Measurements from ENCODE around the gene DHCR7.

The DHCR7 gene

GRCh38 chr11:71488681-71489270 is 40.6 kb upstream of the DHCR7 start:
- no peak overlapping the region for H3K9ac ChIP-seq (ENCODE audit: low read depth in 1 of 2, low read length in 2 of 2)
- H3K9me3 ChIP-seq (ENCODE audit: control insufficient read depth in 2 of 2, low read length in 2 of 2): no peaks in the 10 kb centered on the region
- no peak overlapping the region for H3K4me3 ChIP-seq (ENCODE audit: low read length in 2 of 2)
- no peaks in the 10 kb centered on the region for H3K27me3 ChIP-seq (ENCODE audit: control insufficient read depth in 2 of 2, insufficient read depth in 2 of 2, low read length in 2 of 2)
- peaks cover 66 to 78% of the 10 kb centered on the region in 2 donors for H3K36me3 ChIP-seq (ENCODE audit: control insufficient read depth in 2 of 2, insufficient read depth in 2 of 2, low read length in 2 of 2)
- no peak overlapping the region for H3K27ac ChIP-seq (ENCODE audit: low read depth in 2 of 2, low read length in 2 of 2)
- H3K4me1 ChIP-seq (ENCODE audit: control insufficient read depth in 2 of 2, insufficient read depth in 2 of 2, low read length in 2 of 2): no peaks in the 10 kb centered on the region

GRCh38 chr11:71486320-71486719 is 38.1 kb upstream of the DHCR7 start:
- no peaks in the 10 kb centered on the region for H3K9me3 ChIP-seq (ENCODE audit: control insufficient read depth in 2 of 2, low read length in 2 of 2)
- H3K27ac ChIP-seq (ENCODE audit: low read depth in 2 of 2, low read length in 2 of 2): no peak overlapping the region
- no peaks in the 10 kb centered on the region for H3K27me3 ChIP-seq (ENCODE audit: control insufficient read depth in 2 of 2, insufficient read depth in 2 of 2, low read length in 2 of 2)
- no peak overlapping the region for H3K4me3 ChIP-seq (ENCODE audit: low read length in 2 of 2)
- H3K4me1 ChIP-seq (ENCODE audit: control insufficient read depth in 2 of 2, insufficient read depth in 2 of 2, low read length in 2 of 2): no peaks in the 10 kb centered on the region
- H3K9ac ChIP-seq (ENCODE audit: low read depth in 1 of 2, low read length in 2 of 2): no peak overlapping the region
- peaks cover 71 to 84% of the 10 kb centered on the region in 2 donors for H3K36me3 ChIP-seq (ENCODE audit: control insufficient read depth in 2 of 2, insufficient read depth in 2 of 2, low read length in 2 of 2)

GRCh38 chr11:71485466-71485865 is 37.3 kb upstream of the DHCR7 start:
- no peaks in the 10 kb centered on the region for H3K9me3 ChIP-seq (ENCODE audit: control insufficient read depth in 2 of 2, low read length in 2 of 2)
- H3K36me3 ChIP-seq (ENCODE audit: control insufficient read depth in 2 of 2, insufficient read depth in 2 of 2, low read length in 2 of 2): peaks cover 72 to 87% of the 10 kb centered on the region in 2 donors
- H3K27ac ChIP-seq (ENCODE audit: low read depth in 2 of 2, low read length in 2 of 2): no peak overlapping the region

GRCh38 chr11:71485063-71485399 is 36.8 kb upstream of the DHCR7 start:
- no peak overlapping the region for H3K27ac ChIP-seq (ENCODE audit: low read depth in 2 of 2, low read length in 2 of 2)
- no peaks in the 10 kb centered on the region for H3K27me3 ChIP-seq (ENCODE audit: control insufficient read depth in 2 of 2, insufficient read depth in 2 of 2, low read length in 2 of 2)
- peaks cover 73 to 86% of the 10 kb centered on the region in 2 donors for H3K36me3 ChIP-seq (ENCODE audit: control insufficient read depth in 2 of 2, insufficient read depth in 2 of 2, low read length in 2 of 2)

More at GRCh38 chr11:71485466-71485865, 37.3 kb upstream of the DHCR7 start:
- Histone ChIP-seq H3K9ac (ENCODE audit: low read depth in 1 of 2, low read length in 2 of 2) (no peak overlapping the region), H3K27me3 (ENCODE audit: control insufficient read depth in 2 of 2, insufficient read depth in 2 of 2, low read length in 2 of 2) (no peaks in the 10 kb centered on the region), H3K4me1 (ENCODE audit: control insufficient read depth in 2 of 2, insufficient read depth in 2 of 2, low read length in 2 of 2) (no peaks in the 10 kb centered on the region), H3K4me3 (ENCODE audit: low read length in 2 of 2) (no peak overlapping the region)

GRCh38 chr11:71484248-71485062 is 36.3 kb upstream of the DHCR7 start:
- no peak overlapping the region for H3K9ac ChIP-seq (ENCODE audit: low read depth in 1 of 2, low read length in 2 of 2)
- H3K9me3 ChIP-seq (ENCODE audit: control insufficient read depth in 2 of 2, low read length in 2 of 2): no peaks in the 10 kb centered on the region
- H3K36me3 ChIP-seq (ENCODE audit: control insufficient read depth in 2 of 2, insufficient read depth in 2 of 2, low read length in 2 of 2): peaks cover 72 to 86% of the 10 kb centered on the region in 2 donors
- H3K4me3 ChIP-seq (ENCODE audit: low read length in 2 of 2): no peak overlapping the region
- no peaks in the 10 kb centered on the region for H3K27me3 ChIP-seq (ENCODE audit: control insufficient read depth in 2 of 2, insufficient read depth in 2 of 2, low read length in 2 of 2)
- no peak overlapping the region for H3K27ac ChIP-seq (ENCODE audit: low read depth in 2 of 2, low read length in 2 of 2)
- H3K4me1 ChIP-seq (ENCODE audit: control insufficient read depth in 2 of 2, insufficient read depth in 2 of 2, low read length in 2 of 2): no peaks in the 10 kb centered on the region

More at GRCh38 chr11:71485063-71485399, 36.8 kb upstream of the DHCR7 start:
- Histone ChIP-seq H3K9me3 (ENCODE audit: control insufficient read depth in 2 of 2, low read length in 2 of 2) (no peaks in the 10 kb centered on the region), H3K4me3 (ENCODE audit: low read length in 2 of 2) (no peak overlapping the region), H3K9ac (ENCODE audit: low read depth in 1 of 2, low read length in 2 of 2) (no peak overlapping the region), H3K4me1 (ENCODE audit: control insufficient read depth in 2 of 2, insufficient read depth in 2 of 2, low read length in 2 of 2) (no peaks in the 10 kb centered on the region)

- no peak overlapping the region for H3K9ac ChIP-seq (ENCODE audit: low read depth in 1 of 2, low read length in 2 of 2)
- no peaks in the 10 kb centered on the region for H3K9me3 ChIP-seq (ENCODE audit: control insufficient read depth in 2 of 2, low read length in 2 of 2)
- H3K4me1 ChIP-seq (ENCODE audit: control insufficient read depth in 2 of 2, insufficient read depth in 2 of 2, low read length in 2 of 2): no peaks in the 10 kb centered on the region
- no peaks in the 10 kb centered on the region for H3K27me3 ChIP-seq (ENCODE audit: control insufficient read depth in 2 of 2, insufficient read depth in 2 of 2, low read length in 2 of 2)
- no peak overlapping the region for H3K27ac ChIP-seq (ENCODE audit: low read depth in 2 of 2, low read length in 2 of 2)
- H3K4me3 ChIP-seq (ENCODE audit: low read length in 2 of 2): no peak overlapping the region
- peaks cover 71 to 88% of the 10 kb centered on the region in 2 donors for H3K36me3 ChIP-seq (ENCODE audit: control insufficient read depth in 2 of 2, insufficient read depth in 2 of 2, low read length in 2 of 2)
These were observed 35.5 kb upstream of the DHCR7 start for GRCh38 chr11:71483692-71484091.

GRCh38 chr11:71482746-71483364 is 34.7 kb upstream of the DHCR7 start:
- no peak overlapping the region for H3K4me3 ChIP-seq (ENCODE audit: low read length in 2 of 2)
- peaks cover 78 to 88% of the 10 kb centered on the region in 2 donors for H3K36me3 ChIP-seq (ENCODE audit: control insufficient read depth in 2 of 2, insufficient read depth in 2 of 2, low read length in 2 of 2)
- H3K27me3 ChIP-seq (ENCODE audit: control insufficient read depth in 2 of 2, insufficient read depth in 2 of 2, low read length in 2 of 2): no peaks in the 10 kb centered on the region
- H3K9ac ChIP-seq (ENCODE audit: low read depth in 1 of 2, low read length in 2 of 2): no peak overlapping the region
- no peaks in the 10 kb centered on the region for H3K4me1 ChIP-seq (ENCODE audit: control insufficient read depth in 2 of 2, insufficient read depth in 2 of 2, low read length in 2 of 2)
- H3K9me3 ChIP-seq (ENCODE audit: control insufficient read depth in 2 of 2, low read length in 2 of 2): no peaks in the 10 kb centered on the region
- H3K27ac ChIP-seq (ENCODE audit: low read depth in 2 of 2, low read length in 2 of 2): no peak overlapping the region

GRCh38 chr11:71482216-71482615 is 34.0 kb upstream of the DHCR7 start:
- no peaks in the 10 kb centered on the region for H3K9me3 ChIP-seq (ENCODE audit: control insufficient read depth in 2 of 2, low read length in 2 of 2)
- peaks cover 85 to 92% of the 10 kb centered on the region in 2 donors for H3K36me3 ChIP-seq (ENCODE audit: control insufficient read depth in 2 of 2, insufficient read depth in 2 of 2, low read length in 2 of 2)
- no peak overlapping the region for H3K9ac ChIP-seq (ENCODE audit: low read depth in 1 of 2, low read length in 2 of 2)
- no peak overlapping the region for H3K4me3 ChIP-seq (ENCODE audit: low read length in 2 of 2)
- H3K4me1 ChIP-seq (ENCODE audit: control insufficient read depth in 2 of 2, insufficient read depth in 2 of 2, low read length in 2 of 2): no peaks in the 10 kb centered on the region
- H3K27ac ChIP-seq (ENCODE audit: low read depth in 2 of 2, low read length in 2 of 2): no peak overlapping the region
- H3K27me3 ChIP-seq (ENCODE audit: control insufficient read depth in 2 of 2, insufficient read depth in 2 of 2, low read length in 2 of 2): no peaks in the 10 kb centered on the region

- no peak overlapping the region for H3K9ac ChIP-seq (ENCODE audit: low read depth in 1 of 2, low read length in 2 of 2)
- H3K4me3 ChIP-seq (ENCODE audit: low read length in 2 of 2): no peak overlapping the region
- H3K4me1 ChIP-seq (ENCODE audit: control insufficient read depth in 2 of 2, insufficient read depth in 2 of 2, low read length in 2 of 2): no peaks in the 10 kb centered on the region
- no peaks in the 10 kb centered on the region for H3K9me3 ChIP-seq (ENCODE audit: control insufficient read depth in 2 of 2, low read length in 2 of 2)
- no peaks in the 10 kb centered on the region for H3K27me3 ChIP-seq (ENCODE audit: control insufficient read depth in 2 of 2, insufficient read depth in 2 of 2, low read length in 2 of 2)
- H3K36me3 ChIP-seq (ENCODE audit: control insufficient read depth in 2 of 2, insufficient read depth in 2 of 2, low read length in 2 of 2): peaks cover 90 to 94% of the 10 kb centered on the region in 2 donors
- no peak overlapping the region for H3K27ac ChIP-seq (ENCODE audit: low read depth in 2 of 2, low read length in 2 of 2)
These were observed 33.1 kb upstream of the DHCR7 start for GRCh38 chr11:71481101-71481960.
